Testis (tissue), 3 donors: ENCODE data around the gene SLC52A1. TPM values are rescaled to one million over a fixed set of nuclear protein-coding genes. Genes with fewer than 3 reads are reported as not detected.
"Not testable (repeated sequence)": the region's sequence is repeated elsewhere in the genome, so short reads cannot be mapped to it uniquely, and the experiment has no call there.

Source experiments
- DNase-seq: peaks from one replicate; pipeline ENCODE4 v3.0.0-alpha.2; 2019
- H3K27ac ChIP-seq, 2 donors: fragments of 200-600 bp; sonication (generic); one replicate each; pipeline ENCODE4 v1.5.1; 2019
- H3K27me3 ChIP-seq: fragments of 200-600 bp; sonication (generic); one replicate; pipeline ENCODE4 v1.5.1; 2019
- H3K36me3 ChIP-seq: fragments of 200-600 bp; sonication (generic); one replicate; pipeline ENCODE4 v1.5.1; 2017; ENCODE audit warnings: low read depth; ENCODE audit errors: missing control alignments
- H3K4me1 ChIP-seq: fragments of 200-600 bp; sonication (generic); one replicate; pipeline ENCODE4 v1.5.1; 2019
- H3K4me3 ChIP-seq, 2 donors: fragments of 200-600 bp; sonication (generic); one replicate each; pipeline ENCODE4 v1.5.1; 2017 to 2019
- H3K9me3 ChIP-seq: fragments of 200-600 bp; sonication (generic); one replicate; pipeline ENCODE4 v1.5.1; 2017
- CTCF ChIP-seq, 3 experiments: fragments of 450-650 bp in 2 of 3; fragments of 200-600 bp in 1 of 3; sonication (generic) in 1 of 3; IDR thresholded peaks; one replicate each; pipeline ENCODE4 v1.5.1; 2016 to 2019; ENCODE audit warnings: antibody characterized with exemption in 3 of 3, mild to moderate bottlenecking in 2 of 3, moderate library complexity in 1 of 3
- POLR2A ChIP-seq: fragments of 450-650 bp; IDR thresholded peaks from one replicate; pipeline ENCODE4 v1.6.1; 2017; ENCODE audit warnings: antibody characterized with exemption, mild to moderate bottlenecking, moderate library complexity
- WGBS, 2 donors: methylation state at CpG; one replicate each; pipeline ENCODE4 v1.1.5; 2018; 5-methylcytosine and 5-hydroxymethylcytosine counted together
- intact Hi-C: fragments of 100-400 bp; cut with DNase I; formaldehyde crosslinking; loops from one replicate; pipeline ENCODE4 v1.15.1; 2023; ENCODE audit warnings: low total_unique reads
- polyA plus RNA-seq: library from polyadenylated mRNA; stranded (reverse); fragments of 350-450 nt; fragmentation: Illumina TruSeq; extraction: RNeasy Lipid Tissue Mini Kit (QIAGEN cat#74804); gene quantifications from one replicate; pipeline ENCODE4 v1.2.3, GENCODE V29; 2014; ENCODE audit warnings: low read depth, low replicate concordance; ENCODE audit not compliant: insufficient read depth
- total RNA-seq, 2 donors: library from RNA; depleted of rRNA; stranded (reverse); fragments of >200 nt; gene quantifications; one replicate each; pipeline ENCODE4 v1.2.3, GENCODE V29; 2016

The SLC52A1 gene
- total and polyA plus RNA-seq, 3 donors from 2014 or later: 0.50 to 1.7 (median 0.99) TPM

GRCh38 chr17:5032865-5033264, 2.4 kb downstream of the SLC52A1 start:
- intact Hi-C loops: no loop called here
- 90 to 92% methylated on average over 5 to 6 of the region's 6 CpGs for WGBS, 2 donors
- DNase-seq: no peak
- TF ChIP-seq POLR2A: no peak
- Histone ChIP-seq H3K4me3 (no peak overlapping the region), H3K9me3 (no peaks in the 10 kb centered on the region), H3K27ac (no peak overlapping the region), H3K27me3 (no peaks in the 10 kb centered on the region), H3K36me3 (no peaks in the 10 kb centered on the region), H3K4me1 (no peaks in the 10 kb centered on the region)

- Histone ChIP-seq H3K9me3 (no peaks in the 10 kb centered on the region), H3K4me3 (peak overlapping the region; percentile 47 to 50), H3K27ac (peak overlapping the region in 1 of 2 donors; percentile 53), H3K4me1 (no peaks in the 10 kb centered on the region), H3K27me3 (no peaks in the 10 kb centered on the region), H3K36me3 (no peaks in the 10 kb centered on the region)
- DNase-seq: peak; percentile 82
- intact Hi-C loops: no loop called here
- 2% methylated on average over 33 to 40 of the region's 48 CpGs for WGBS, 2 donors
- no peak for TF ChIP-seq POLR2A
- peak; percentile 56 to 90 (median 84) for TF ChIP-seq CTCF (IDR thresholded peaks at IDR 0.05)
Measured at GRCh38 chr17:5031365-5032082, 3.7 kb downstream of the SLC52A1 start.

- H3K4me3 ChIP-seq, H3K4me1 ChIP-seq, H3K36me3 ChIP-seq, H3K27ac ChIP-seq, intact Hi-C loops, DNase-seq, H3K27me3 ChIP-seq, H3K9me3 ChIP-seq: not testable (repeated sequence)
- 96 to 100% methylated on average over 2 of the region's 2 CpGs for WGBS, 2 donors
Measured at GRCh38 chr17:5030168-5030567, 5.1 kb downstream of the SLC52A1 start.

GRCh38 chr17:5027916-5028315, 7.3 kb downstream of the SLC52A1 start:
- DNase-seq: no peak
- 85 to 86% methylated on average over 5 of the region's 5 CpGs for WGBS, 2 donors
- Histone ChIP-seq H3K4me3 (no peak overlapping the region), H3K4me1 (no peaks in the 10 kb centered on the region), H3K27me3 (no peaks in the 10 kb centered on the region), H3K27ac (no peak overlapping the region), H3K36me3 (no peaks in the 10 kb centered on the region), H3K9me3 (no peaks in the 10 kb centered on the region)
- TF ChIP-seq CTCF (IDR thresholded peaks at IDR 0.05) (no peak), POLR2A (no peak)
- intact Hi-C loops: no loop called here

- intact Hi-C loops: no loop called here
- TF ChIP-seq CTCF (IDR thresholded peaks at IDR 0.05) (no peak), POLR2A (no peak)
Measured at GRCh38 chr17:5027299-5027698, 7.9 kb downstream of the SLC52A1 start.

GRCh38 chr17:5024604-5025003, 10.6 kb downstream of the SLC52A1 start:
- H3K9me3 ChIP-seq: no peaks in the 10 kb centered on the region
- no peaks in the 10 kb centered on the region for H3K36me3 ChIP-seq
- DNase-seq: no peak
- intact Hi-C loops: no loop called here
- H3K27me3 ChIP-seq: no peaks in the 10 kb centered on the region
- 94 to 97% methylated on average over 4 of the region's 4 CpGs for WGBS, 2 donors
- H3K4me3 ChIP-seq: no peak overlapping the region
- H3K4me1 ChIP-seq: no peaks in the 10 kb centered on the region
- H3K27ac ChIP-seq: no peak overlapping the region
- TF ChIP-seq CTCF (IDR thresholded peaks at IDR 0.05): no peak
- TF ChIP-seq POLR2A: no peak

More at GRCh38 chr17:5027299-5027698, 7.9 kb downstream of the SLC52A1 start:
- WGBS, 2 donors: 90 to 97% methylated on average over 6 of the region's 6 CpGs
- no peak for DNase-seq
- Histone ChIP-seq H3K27ac (no peak overlapping the region), H3K36me3 (no peaks in the 10 kb centered on the region), H3K4me1 (no peaks in the 10 kb centered on the region), H3K4me3 (no peak overlapping the region), H3K9me3 (no peaks in the 10 kb centered on the region), H3K27me3 (no peaks in the 10 kb centered on the region)
